ENCODE data around the gene TMIGD3.

The TMIGD3 gene

GRCh38 chr1:111448482-111448917 lies 54.9 kb downstream of the TMIGD3 start:
- DNase-seq (ENCODE audit: low read depth in 3 of 3): peak in 2 of 3 donors; percentile 9 to 21

DNA sequence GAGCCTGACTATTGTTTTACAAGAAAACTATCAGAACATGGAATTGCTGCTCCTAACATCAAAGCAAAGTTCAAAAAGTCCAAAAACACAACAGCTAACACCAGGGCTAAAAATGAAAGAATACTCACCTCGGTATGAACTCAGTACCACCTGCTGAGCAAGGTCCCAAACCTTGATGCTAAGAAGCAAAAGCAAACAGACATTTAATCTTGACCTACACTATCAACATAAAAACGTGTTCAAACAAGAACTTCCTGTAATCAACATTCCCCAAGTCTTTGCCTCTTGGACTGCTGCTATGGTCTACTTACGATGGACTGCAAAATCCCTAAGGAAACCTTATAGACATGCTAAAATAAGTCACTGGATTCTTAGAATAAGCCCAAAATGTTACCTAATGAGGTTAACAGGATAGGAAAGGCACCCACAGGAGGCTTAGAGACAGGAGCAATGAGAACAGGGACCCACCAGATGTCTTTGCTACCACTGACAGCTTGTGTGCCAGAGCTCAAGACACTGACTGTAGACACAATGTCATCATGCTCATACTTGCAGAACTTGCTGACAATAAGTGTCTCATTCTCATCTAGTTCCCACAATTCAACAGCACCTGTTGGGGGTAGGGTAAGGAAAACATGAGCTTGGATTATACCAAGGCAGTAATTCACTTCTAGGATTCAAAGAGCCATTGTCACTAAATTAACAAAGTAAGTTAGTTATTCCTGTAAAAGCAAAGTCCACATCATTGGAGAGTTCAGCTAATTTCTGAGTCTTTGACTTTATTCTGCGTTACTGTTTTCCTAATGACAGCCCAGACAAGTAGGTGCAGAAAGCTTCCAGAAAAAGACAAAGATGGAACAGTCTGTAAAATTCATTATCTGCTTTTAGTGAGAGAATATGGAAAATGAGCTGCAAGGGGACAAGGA lies 56.2 kb downstream of the TMIGD3 start:
- no peak for DNase-seq (ENCODE audit: low read depth in 3 of 3)

DNA sequence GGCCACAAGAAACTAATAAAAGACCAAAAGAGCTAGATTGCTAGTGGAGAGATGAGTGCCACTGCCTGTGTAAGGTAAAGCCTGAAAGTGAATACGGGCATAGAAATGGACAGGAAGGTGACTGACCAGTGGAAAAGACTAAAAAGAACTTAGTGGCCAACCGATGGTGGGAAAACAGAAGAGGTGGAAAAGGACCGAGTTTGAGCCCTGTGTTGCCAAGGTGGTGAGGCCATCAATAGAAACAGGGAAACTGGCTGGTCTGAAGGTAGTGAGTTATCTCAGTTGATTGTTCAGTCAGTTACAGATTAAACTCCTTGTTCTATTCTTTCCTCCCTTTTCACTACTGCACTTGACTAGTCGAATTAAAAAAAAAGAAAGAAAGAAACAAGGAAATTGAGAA lies 56.9 kb downstream of the TMIGD3 start:
- no peak for DNase-seq (ENCODE audit: low read depth in 3 of 3)

DNA sequence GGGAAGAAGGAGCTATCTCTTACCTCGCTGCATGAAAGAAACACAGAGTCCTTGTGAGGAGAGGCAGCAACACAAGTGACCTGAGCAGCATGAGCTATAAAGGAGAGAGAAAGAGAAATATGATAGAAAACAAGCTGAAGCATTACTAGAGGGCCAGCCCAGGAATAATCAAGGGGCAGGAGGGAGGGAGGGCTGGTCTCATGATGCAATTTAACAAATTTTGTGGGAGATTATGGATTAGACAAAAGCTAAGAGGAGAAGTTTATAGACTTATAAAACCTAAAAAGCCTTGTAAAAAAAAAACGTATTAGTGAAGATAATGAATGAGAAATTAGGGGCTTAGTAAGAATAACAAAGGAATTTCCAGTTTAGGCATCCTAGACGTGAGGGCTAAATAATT lies 59.4 kb downstream of the TMIGD3 start:
- no peak for DNase-seq (ENCODE audit: low read depth in 3 of 3)

DNA sequence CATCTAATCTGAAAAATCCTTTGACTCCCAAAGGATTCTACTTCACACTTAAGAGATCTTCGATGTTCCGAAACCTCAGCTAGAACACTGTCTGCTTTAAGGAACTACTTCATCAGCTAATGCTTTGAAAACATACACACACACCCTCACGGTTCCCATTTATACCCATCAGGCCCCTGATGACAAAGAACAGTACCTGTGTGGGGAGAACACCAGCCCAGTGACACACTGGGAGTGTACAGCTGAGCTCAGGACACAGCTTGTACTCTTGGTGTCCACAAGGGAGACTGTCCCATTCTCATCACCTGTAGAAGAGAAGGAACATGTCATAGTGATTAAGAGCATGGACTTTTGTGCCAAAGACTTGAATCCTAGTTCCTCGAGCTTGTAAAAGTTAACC lies 61.0 kb downstream of the TMIGD3 start:
- DNase-seq (ENCODE audit: low read depth in 3 of 3): peak in 1 of 3 donors; percentile 6

GRCh38 chr1:111441573-111442192 lies 61.8 kb downstream of the TMIGD3 start:
- peak; percentile 16 to 39 (median 36) for DNase-seq (ENCODE audit: low read depth in 3 of 3)

- DNase-seq (ENCODE audit: low read depth in 3 of 3): no peak
Measured at GRCh38 chr1:111439461-111440351, 63.7 kb downstream of the TMIGD3 start.

DNA sequence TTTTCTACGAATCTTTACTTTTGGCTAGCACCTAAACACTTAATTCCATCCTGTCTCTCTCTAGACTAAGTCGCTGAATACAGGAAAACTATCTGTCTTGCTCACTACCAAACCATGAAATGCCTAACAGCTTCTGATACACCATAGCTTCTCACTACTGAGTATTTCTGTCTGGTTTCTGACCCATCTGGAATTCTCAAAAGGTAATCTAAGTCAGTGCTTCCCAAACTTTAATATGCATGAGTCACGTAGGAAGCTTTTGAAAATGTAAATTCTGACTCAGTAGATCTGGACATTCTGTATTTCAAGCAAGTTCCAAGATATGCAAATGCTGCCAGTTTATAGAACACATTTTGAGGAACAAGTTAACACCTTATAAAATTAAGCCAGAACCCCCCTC lies 66.7 kb downstream of the TMIGD3 start:
- DNase-seq (ENCODE audit: low read depth in 3 of 3): no peak
